NCI-H146 treated with DMSO at 0.1 percent for 48 hours (cell line): ENCODE data around the gene SPEN.
"Not testable (repeated sequence)": the region's sequence is repeated elsewhere in the genome, so short reads cannot be mapped to it uniquely, and the experiment has no call there.

Source experiments
- DNase-seq: peaks from one replicate; lab custom pipeline; 2025; ENCODE audit not compliant: unreplicated experiment; lab: John Stamatoyannopoulos, UW

Gene SPEN

GRCh38 chr1:15847100-15847892 is at the start of gene SPEN:
Gene SPEN (plus strand): TSS chr1:15847707. CDS start chr1:15848068, 361 bp downstream.
- DNase-seq, result peak; percentile 74

- DNase-seq, result no peak
Measured at GRCh38 chr1:15799004-15799867, 48.3 kb upstream of the SPEN start.

GRCh38 chr1:15799928-15800835 is 47.3 kb upstream of the SPEN start:
- peak; percentile 56 for DNase-seq

GRCh38 chr1:15802234-15802965 is 45.1 kb upstream of the SPEN start:
- DNase-seq, result no peak

- DNase-seq, result peak; percentile 17
Measured at GRCh38 chr1:15803380-15803779, 44.1 kb upstream of the SPEN start.

- no peak for DNase-seq
Measured at GRCh38 chr1:15804060-15804459, 43.4 kb upstream of the SPEN start.

- no peak for DNase-seq
Measured at GRCh38 chr1:15807121-15807520, 40.4 kb upstream of the SPEN start.

- DNase-seq, result not testable (repeated sequence)
Measured at GRCh38 chr1:15807549-15807948, 40.0 kb upstream of the SPEN start, which contains the start of gene UQCRHL. Gene UQCRHL (minus strand): TSS chr1:15807649. CDS start chr1:15807649, 0 bp downstream.

- DNase-seq, result no peak
Measured at GRCh38 chr1:15808955-15809354, 38.6 kb upstream of the SPEN start.

GRCh38 chr1:15810073-15810472 is 37.4 kb upstream of the SPEN start:
- DNase-seq, result no peak

GRCh38 chr1:15816674-15817073 is 30.8 kb upstream of the SPEN start:
- no peak for DNase-seq

GRCh38 chr1:15820478-15820877 is 27.0 kb upstream of the SPEN start:
- no peak for DNase-seq

GRCh38 chr1:15825800-15826199 is 21.7 kb upstream of the SPEN start:
- DNase-seq, result no peak

- no peak for DNase-seq
Measured at GRCh38 chr1:15826810-15827507, 20.5 kb upstream of the SPEN start.

GRCh38 chr1:15827567-15827966 is 19.9 kb upstream of the SPEN start:
- DNase-seq, result not testable (repeated sequence)

- not testable (repeated sequence) for DNase-seq
Measured at GRCh38 chr1:15828931-15829330, 18.6 kb upstream of the SPEN start.

- no peak for DNase-seq
Measured at GRCh38 chr1:15830258-15830657, 17.2 kb upstream of the SPEN start.

GRCh38 chr1:15833069-15833679 is 14.3 kb upstream of the SPEN start:
- DNase-seq, result no peak

- DNase-seq, result peak; percentile 62
Measured at GRCh38 chr1:15833842-15834405, 13.6 kb upstream of the SPEN start.
